Right atrium auricular region (tissue), 2 donors: Measurements from ENCODE around the gene LMF2. TPM values are rescaled to one million over a fixed set of nuclear protein-coding genes. Genes with fewer than 3 reads are reported as not detected.
A peak's percentile ranks its signal among the peaks of the same experiment; 100 is the strongest.

Experiments used
- DNase-seq: peaks from one replicate; pipeline ENCODE4 v3.0.0-alpha.2; 2019; ENCODE audit warnings: low spot score
- H3K27ac ChIP-seq, 2 donors: fragments of 200-600 bp; sonication (generic); 1 replicate in 1 of 2; 2 replicates in 1 of 2; pipeline ENCODE4 v1.5.1; 2016 to 2019
- H3K27me3 ChIP-seq, 2 donors: fragments of 200-600 bp; sonication (generic); one replicate each; pipeline versions ENCODE4 v1.5.1 to v1.6.0; 2017 to 2019
- H3K36me3 ChIP-seq: fragments of 200-600 bp; sonication (generic); one replicate; pipeline ENCODE4 v1.5.1; 2016
- H3K4me1 ChIP-seq, 2 donors: fragments of 200-600 bp; sonication (generic); one replicate each; pipeline versions ENCODE4 v1.5.1 to v1.6.0; 2017 to 2019
- H3K4me3 ChIP-seq, 2 donors: fragments of 200-600 bp; sonication (generic); 1 replicate in 1 of 2; 2 replicates in 1 of 2; pipeline ENCODE4 v1.5.1; 2017 to 2019; ENCODE audit warnings: mild to moderate bottlenecking in 1 of 2, moderate library complexity in 1 of 2
- H3K9me3 ChIP-seq, 2 donors: fragments of 200-600 bp; sonication (generic); one replicate each; pipeline ENCODE4 v1.5.1; 2019
- total RNA-seq, 2 donors: library from RNA; depleted of rRNA; stranded (reverse); fragments of >200 nt; gene quantifications; one replicate each; pipeline ENCODE4 v1.1.0, GENCODE V29; 2016
- TF ChIP-seq, protein P1 (sequence below), 2 donors: fragments of 200-600 bp; sonication (generic); IDR thresholded peaks; one replicate each; pipeline ENCODE4 v1.5.1; 2019; ENCODE audit warnings: antibody characterized with exemption in 2 of 2

The LMF2 gene
- total RNA-seq, 2 donors from 2014 or later: 30.1 to 33.8 TPM

DNA sequence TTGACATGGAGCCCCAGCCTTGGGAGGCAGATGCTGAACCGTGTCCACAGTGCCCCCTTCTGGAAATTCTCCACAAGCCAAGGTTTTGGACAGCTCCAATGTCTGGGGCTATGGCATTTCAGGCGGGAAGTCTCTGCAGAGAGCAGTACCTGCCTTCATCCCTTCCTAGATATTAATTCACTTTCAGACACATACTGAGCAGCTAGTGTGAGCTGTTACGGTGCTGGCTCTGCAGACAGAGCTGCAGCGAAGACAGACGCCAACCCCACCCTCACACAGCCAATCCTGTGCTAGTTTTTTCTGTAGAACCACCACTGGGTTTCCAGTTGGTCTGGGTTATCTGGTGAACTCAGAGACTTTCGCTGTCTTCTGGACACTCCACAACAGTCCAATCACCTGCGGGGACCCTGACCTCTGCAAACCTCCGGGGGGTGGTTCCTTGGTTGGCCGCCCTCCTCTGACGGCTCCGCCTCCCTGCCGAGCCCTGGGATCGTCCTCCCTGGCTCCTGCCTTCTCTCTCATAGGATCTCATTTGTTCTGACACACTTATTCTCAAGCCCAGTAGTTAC is 9.1 kb downstream of the LMF2 start:
- TF ChIP-seq, protein P1, sequence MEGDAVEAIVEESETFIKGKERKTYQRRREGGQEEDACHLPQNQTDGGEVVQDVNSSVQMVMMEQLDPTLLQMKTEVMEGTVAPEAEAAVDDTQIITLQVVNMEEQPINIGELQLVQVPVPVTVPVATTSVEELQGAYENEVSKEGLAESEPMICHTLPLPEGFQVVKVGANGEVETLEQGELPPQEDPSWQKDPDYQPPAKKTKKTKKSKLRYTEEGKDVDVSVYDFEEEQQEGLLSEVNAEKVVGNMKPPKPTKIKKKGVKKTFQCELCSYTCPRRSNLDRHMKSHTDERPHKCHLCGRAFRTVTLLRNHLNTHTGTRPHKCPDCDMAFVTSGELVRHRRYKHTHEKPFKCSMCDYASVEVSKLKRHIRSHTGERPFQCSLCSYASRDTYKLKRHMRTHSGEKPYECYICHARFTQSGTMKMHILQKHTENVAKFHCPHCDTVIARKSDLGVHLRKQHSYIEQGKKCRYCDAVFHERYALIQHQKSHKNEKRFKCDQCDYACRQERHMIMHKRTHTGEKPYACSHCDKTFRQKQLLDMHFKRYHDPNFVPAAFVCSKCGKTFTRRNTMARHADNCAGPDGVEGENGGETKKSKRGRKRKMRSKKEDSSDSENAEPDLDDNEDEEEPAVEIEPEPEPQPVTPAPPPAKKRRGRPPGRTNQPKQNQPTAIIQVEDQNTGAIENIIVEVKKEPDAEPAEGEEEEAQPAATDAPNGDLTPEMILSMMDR (IDR thresholded peaks at IDR 0.05): peak; percentile 31 to 65
- DNase-seq: peak; percentile 72

DNA sequence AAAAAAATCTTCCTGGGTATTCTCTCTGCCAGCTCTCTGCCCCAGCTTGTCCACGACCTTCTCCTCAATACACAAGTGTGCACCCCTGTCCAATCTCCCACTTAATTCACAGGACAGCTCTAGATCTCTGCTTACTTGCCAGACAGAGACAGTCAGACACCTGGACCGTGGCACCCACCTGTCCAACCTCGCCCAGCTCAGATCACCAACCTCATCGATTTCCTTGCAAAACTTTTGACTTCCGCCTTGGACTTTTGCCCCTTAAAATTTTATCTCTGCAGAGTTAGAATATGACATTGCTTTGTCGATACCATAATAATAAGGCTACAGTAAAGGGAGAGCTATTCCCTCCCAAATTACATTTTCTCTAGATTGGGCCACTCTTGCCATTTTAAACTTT is 10.4 kb downstream of the LMF2 start:
- Histone ChIP-seq H3K9me3 (no peaks in the 10 kb centered on the region), H3K27me3 (no peaks in the 10 kb centered on the region), H3K27ac (no peak overlapping the region), H3K4me1 (peaks cover 0 to 5% of the 10 kb centered on the region in 2 donors), H3K36me3 (no peaks in the 10 kb centered on the region), H3K4me3 (no peak overlapping the region)
- TF ChIP-seq, protein P1 (IDR thresholded peaks at IDR 0.05): no peak
- no peak for DNase-seq

More for the DNA sequence above, 9.1 kb downstream of the LMF2 start:
- Histone ChIP-seq H3K4me1 (peaks cover 0 to 5% of the 10 kb centered on the region in 2 donors), H3K36me3 (peaks cover 12% of the 10 kb centered on the region), H3K9me3 (no peaks in the 10 kb centered on the region), H3K27me3 (no peaks in the 10 kb centered on the region), H3K27ac (no peak overlapping the region), H3K4me3 (no peak overlapping the region)

GRCh38 chr22:50490531-50491308 is 16.8 kb downstream of the LMF2 start:
- DNase-seq: no peak
- H3K27ac ChIP-seq: no peak overlapping the region
- H3K4me1 ChIP-seq: no peaks in the 10 kb centered on the region
- TF ChIP-seq, protein P1 (IDR thresholded peaks at IDR 0.05): no peak
- H3K27me3 ChIP-seq: no peaks in the 10 kb centered on the region
- no peaks in the 10 kb centered on the region for H3K36me3 ChIP-seq
- no peak overlapping the region for H3K4me3 ChIP-seq
- H3K9me3 ChIP-seq: no peaks in the 10 kb centered on the region

- no peaks in the 10 kb centered on the region for H3K27me3 ChIP-seq
These were observed 17.9 kb downstream of the LMF2 start for GRCh38 chr22:50489363-50490243.

GRCh38 chr22:50488886-50489285 is 18.6 kb downstream of the LMF2 start:
- Histone ChIP-seq H3K9me3 (no peaks in the 10 kb centered on the region), H3K27me3 (no peaks in the 10 kb centered on the region), H3K4me3 (no peak overlapping the region), H3K27ac (no peak overlapping the region), H3K4me1 (no peaks in the 10 kb centered on the region), H3K36me3 (no peaks in the 10 kb centered on the region)
- DNase-seq: no peak
- TF ChIP-seq, protein P1 (IDR thresholded peaks at IDR 0.05): no peak

More at GRCh38 chr22:50489363-50490243, 17.9 kb downstream of the LMF2 start:
- no peak overlapping the region for H3K4me3 ChIP-seq
- no peak overlapping the region for H3K27ac ChIP-seq
- TF ChIP-seq, protein P1 (IDR thresholded peaks at IDR 0.05): no peak
- DNase-seq: no peak
- no peaks in the 10 kb centered on the region for H3K9me3 ChIP-seq
- no peaks in the 10 kb centered on the region for H3K36me3 ChIP-seq
- H3K4me1 ChIP-seq: no peaks in the 10 kb centered on the region
